SK-N-SH treated with all-trans-retinoic acid at 6 μM for 48 hours (cell line): ENCODE measurements around the gene MINK1.

Experiments
- ATAC-seq: fragments of 200-7000 bp; cut with Tn5 transposase; 3 replicates; pipeline ENCODE4 v1.9.1; 2020; ENCODE audit warnings: mild to moderate bottlenecking, moderate library complexity
- ARNTL ChIP-seq: fragments of 450-650 bp; formaldehyde crosslinking; IDR thresholded peaks from 2 replicates; pipeline ENCODE4 v1.5.0; 2020; ENCODE audit warnings: low read depth, mild to moderate bottlenecking, moderate library complexity, borderline replicate concordance
- BACH2 ChIP-seq: fragments of 250-450 bp; sonication (Bioruptor Pico); IDR thresholded peaks from 2 replicates; pipeline ENCODE4 v1.9.0; 2021; ENCODE audit warnings: mild to moderate bottlenecking, borderline replicate concordance
- CSDC2 ChIP-seq: fragments of 250-450 bp; sonication (Bioruptor Pico); IDR thresholded peaks from 2 replicates; pipeline ENCODE4 v1.5.0; 2020; ENCODE audit warnings: mild to moderate bottlenecking, moderate library complexity
- ESRRG ChIP-seq: fragments of 250-450 bp; sonication (Bioruptor Pico); IDR thresholded peaks from 2 replicates; pipeline ENCODE4 v1.6.1; 2021; ENCODE audit warnings: mild to moderate bottlenecking
- GLIS3 ChIP-seq: fragments of 250-450 bp; sonication (Bioruptor Pico); IDR thresholded peaks from 2 replicates; pipeline ENCODE4 v1.5.0; 2020; ENCODE audit warnings: mild to moderate bottlenecking, moderate library complexity
- ISL1 ChIP-seq: fragments of 250-450 bp; sonication (Bioruptor Pico); IDR thresholded peaks from 2 replicates; pipeline ENCODE4 v2.1.2; 2022; ENCODE audit warnings: mild to moderate bottlenecking, moderate library complexity
- OSR1 ChIP-seq: fragments of 250-450 bp; sonication (Bioruptor Pico); IDR thresholded peaks from 2 replicates; pipeline ENCODE4 v1.8.0; 2022; ENCODE audit warnings: moderate library complexity, mild to moderate bottlenecking, inconsistent platforms
- PPARA ChIP-seq: fragments of 250-450 bp; sonication (Bioruptor Pico); IDR thresholded peaks from 2 replicates; pipeline ENCODE4 v1.5.0; 2020; ENCODE audit warnings: mild to moderate bottlenecking, borderline replicate concordance
- SNAI2 ChIP-seq: fragments of 250-450 bp; sonication (Bioruptor Pico); IDR thresholded peaks from 2 replicates; pipeline ENCODE4 v1.5.0; 2020; ENCODE audit warnings: mild to moderate bottlenecking, moderate library complexity
- TCF4 ChIP-seq: fragments of 250-450 bp; sonication (Bioruptor Pico); IDR thresholded peaks from 2 replicates; pipeline ENCODE4 v1.8.0; 2021; ENCODE audit warnings: mild to moderate bottlenecking, moderate library complexity, borderline replicate concordance
- TOX ChIP-seq: fragments of 250-450 bp; sonication (Bioruptor Pico); IDR thresholded peaks from 2 replicates; pipeline ENCODE4 v1.8.0; 2021; ENCODE audit warnings: mild to moderate bottlenecking, moderate library complexity, borderline replicate concordance
- ZC3H10 ChIP-seq: fragments of 250-450 bp; sonication (Bioruptor Pico); IDR thresholded peaks from 2 replicates; pipeline ENCODE4 v1.5.1; 2021; ENCODE audit warnings: mild to moderate bottlenecking, moderate library complexity
- ZFP3 ChIP-seq: fragments of 250-450 bp; sonication (Bioruptor Pico); IDR thresholded peaks from 2 replicates; pipeline ENCODE4 v1.5.0; 2020; ENCODE audit warnings: mild to moderate bottlenecking, moderate library complexity
- ZFP30 ChIP-seq: fragments of 450-650 bp; formaldehyde crosslinking; IDR thresholded peaks from 2 replicates; pipeline ENCODE4 v1.5.0; 2022; ENCODE audit warnings: mild to moderate bottlenecking, moderate library complexity
- ZNF565 ChIP-seq: fragments of 450-650 bp; formaldehyde crosslinking; conservative IDR thresholded peaks from 2 replicates; pipeline ENCODE4 v1.5.0; 2020; ENCODE audit warnings: low read depth, mild to moderate bottlenecking, moderate library complexity
- TF ChIP-seq, protein P1 (sequence below): fragments of 250-450 bp; sonication (Bioruptor Pico); IDR thresholded peaks from 2 replicates; pipeline ENCODE4 v1.5.0; 2020; ENCODE audit warnings: mild to moderate bottlenecking, moderate library complexity
- TF ChIP-seq, protein P2 (sequence below): fragments of 250-450 bp; sonication (Bioruptor Pico); IDR thresholded peaks from 2 replicates; pipeline ENCODE4 v1.5.1; 2021; ENCODE audit warnings: mild to moderate bottlenecking, moderate library complexity
- TF ChIP-seq, protein P3 (sequence below): fragments of 250-450 bp; sonication (Bioruptor Pico); IDR thresholded peaks from 2 replicates; pipeline ENCODE4 v1.8.0; 2020; ENCODE audit warnings: mild to moderate bottlenecking, moderate library complexity, borderline replicate concordance
- TF ChIP-seq, protein P4 (sequence below): fragments of 250-450 bp; sonication (Bioruptor Pico); IDR thresholded peaks from 2 replicates; pipeline ENCODE4 v1.8.0; 2021; ENCODE audit warnings: low read depth, mild to moderate bottlenecking, moderate library complexity, borderline replicate concordance

The MINK1 gene

DNA sequence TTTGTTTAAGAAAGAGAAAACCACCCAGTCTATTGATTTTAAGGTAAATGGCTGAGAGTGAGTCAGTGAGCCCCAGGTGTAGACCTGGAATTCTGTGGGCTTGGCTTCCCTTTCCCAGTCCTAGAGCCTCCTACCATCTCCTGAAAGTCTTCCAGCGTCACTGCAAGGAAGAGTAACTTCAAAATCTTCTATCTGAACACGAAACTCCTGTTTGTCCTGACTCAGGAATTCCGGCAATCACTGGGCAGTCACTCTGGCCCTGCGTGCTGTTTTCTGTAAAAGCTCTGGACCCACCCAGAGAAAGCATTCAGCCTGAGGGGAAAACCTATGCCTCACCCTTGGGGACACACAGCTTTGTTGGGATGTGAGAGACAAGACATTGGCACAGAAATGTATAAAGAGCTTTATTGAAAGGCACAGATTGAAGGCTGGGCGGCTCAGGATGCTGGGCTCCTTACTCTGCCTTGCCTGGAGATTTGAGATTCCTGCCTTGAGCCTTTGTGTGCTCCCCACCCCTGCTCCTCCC is 15.9 kb downstream of the MINK1 start:
- TF ChIP-seq ZNF565 (CRISPR knock-in tag) (no peak), CSDC2 (CRISPR knock-in tag) (no peak), SNAI2 (CRISPR knock-in tag) (no peak), PPARA (CRISPR knock-in tag) (no peak), ZFP30 (CRISPR knock-in tag) (no peak), ZFP3 (CRISPR knock-in tag) (no peak)
- TF ChIP-seq, protein P1, sequence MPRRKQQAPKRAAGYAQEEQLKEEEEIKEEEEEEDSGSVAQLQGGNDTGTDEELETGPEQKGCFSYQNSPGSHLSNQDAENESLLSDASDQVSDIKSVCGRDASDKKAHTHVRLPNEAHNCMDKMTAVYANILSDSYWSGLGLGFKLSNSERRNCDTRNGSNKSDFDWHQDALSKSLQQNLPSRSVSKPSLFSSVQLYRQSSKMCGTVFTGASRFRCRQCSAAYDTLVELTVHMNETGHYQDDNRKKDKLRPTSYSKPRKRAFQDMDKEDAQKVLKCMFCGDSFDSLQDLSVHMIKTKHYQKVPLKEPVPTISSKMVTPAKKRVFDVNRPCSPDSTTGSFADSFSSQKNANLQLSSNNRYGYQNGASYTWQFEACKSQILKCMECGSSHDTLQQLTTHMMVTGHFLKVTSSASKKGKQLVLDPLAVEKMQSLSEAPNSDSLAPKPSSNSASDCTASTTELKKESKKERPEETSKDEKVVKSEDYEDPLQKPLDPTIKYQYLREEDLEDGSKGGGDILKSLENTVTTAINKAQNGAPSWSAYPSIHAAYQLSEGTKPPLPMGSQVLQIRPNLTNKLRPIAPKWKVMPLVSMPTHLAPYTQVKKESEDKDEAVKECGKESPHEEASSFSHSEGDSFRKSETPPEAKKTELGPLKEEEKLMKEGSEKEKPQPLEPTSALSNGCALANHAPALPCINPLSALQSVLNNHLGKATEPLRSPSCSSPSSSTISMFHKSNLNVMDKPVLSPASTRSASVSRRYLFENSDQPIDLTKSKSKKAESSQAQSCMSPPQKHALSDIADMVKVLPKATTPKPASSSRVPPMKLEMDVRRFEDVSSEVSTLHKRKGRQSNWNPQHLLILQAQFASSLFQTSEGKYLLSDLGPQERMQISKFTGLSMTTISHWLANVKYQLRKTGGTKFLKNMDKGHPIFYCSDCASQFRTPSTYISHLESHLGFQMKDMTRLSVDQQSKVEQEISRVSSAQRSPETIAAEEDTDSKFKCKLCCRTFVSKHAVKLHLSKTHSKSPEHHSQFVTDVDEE (CRISPR knock-in tag) = no peak
- ATAC-seq = no peak

DNA sequence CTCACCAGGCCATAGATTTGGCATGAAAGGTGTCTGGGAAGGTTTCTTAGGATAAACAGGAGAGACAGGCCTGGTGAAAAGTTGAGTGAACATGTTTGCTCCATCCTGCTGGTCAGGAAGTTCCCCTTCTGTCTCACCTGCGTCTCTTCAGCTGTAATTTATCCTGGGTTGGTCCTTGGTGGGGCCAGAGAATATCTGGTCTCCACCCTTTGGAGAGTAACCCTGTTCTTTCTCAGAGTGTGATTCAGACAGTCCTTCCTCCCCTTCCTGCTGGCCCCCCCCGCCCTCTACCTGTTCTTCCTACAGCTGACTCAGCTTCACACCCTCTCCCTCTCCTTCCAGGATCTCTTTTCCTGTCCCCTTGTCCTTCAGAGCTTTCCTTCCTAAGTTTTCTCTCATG is 17.1 kb downstream of the MINK1 start:
- no peak for ATAC-seq
- TF ChIP-seq PPARA (CRISPR knock-in tag) (no peak), ZFP3 (CRISPR knock-in tag) (no peak), CSDC2 (CRISPR knock-in tag) (no peak), TCF4 (CRISPR knock-in tag) (no peak), ZC3H10 (no peak), BACH2 (CRISPR knock-in tag) (no peak), OSR1 (CRISPR knock-in tag) (no peak), TOX (CRISPR knock-in tag) (no peak), ARNTL (CRISPR knock-in tag) (no peak), ESRRG (CRISPR knock-in tag) (no peak), GLIS3 (no peak), ZNF565 (CRISPR knock-in tag) (no peak), ZFP30 (CRISPR knock-in tag) (no peak), SNAI2 (CRISPR knock-in tag) (no peak), ISL1 (no peak)
- TF ChIP-seq, protein P2, sequence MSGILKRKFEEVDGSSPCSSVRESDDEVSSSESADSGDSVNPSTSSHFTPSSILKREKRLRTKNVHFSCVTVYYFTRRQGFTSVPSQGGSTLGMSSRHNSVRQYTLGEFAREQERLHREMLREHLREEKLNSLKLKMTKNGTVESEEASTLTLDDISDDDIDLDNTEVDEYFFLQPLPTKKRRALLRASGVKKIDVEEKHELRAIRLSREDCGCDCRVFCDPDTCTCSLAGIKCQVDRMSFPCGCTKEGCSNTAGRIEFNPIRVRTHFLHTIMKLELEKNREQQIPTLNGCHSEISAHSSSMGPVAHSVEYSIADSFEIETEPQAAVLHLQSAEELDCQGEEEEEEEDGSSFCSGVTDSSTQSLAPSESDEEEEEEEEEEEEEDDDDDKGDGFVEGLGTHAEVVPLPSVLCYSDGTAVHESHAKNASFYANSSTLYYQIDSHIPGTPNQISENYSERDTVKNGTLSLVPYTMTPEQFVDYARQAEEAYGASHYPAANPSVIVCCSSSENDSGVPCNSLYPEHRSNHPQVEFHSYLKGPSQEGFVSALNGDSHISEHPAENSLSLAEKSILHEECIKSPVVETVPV (CRISPR knock-in tag) = no peak
- TF ChIP-seq, protein P1 (CRISPR knock-in tag) = no peak
- TF ChIP-seq, protein P3, sequence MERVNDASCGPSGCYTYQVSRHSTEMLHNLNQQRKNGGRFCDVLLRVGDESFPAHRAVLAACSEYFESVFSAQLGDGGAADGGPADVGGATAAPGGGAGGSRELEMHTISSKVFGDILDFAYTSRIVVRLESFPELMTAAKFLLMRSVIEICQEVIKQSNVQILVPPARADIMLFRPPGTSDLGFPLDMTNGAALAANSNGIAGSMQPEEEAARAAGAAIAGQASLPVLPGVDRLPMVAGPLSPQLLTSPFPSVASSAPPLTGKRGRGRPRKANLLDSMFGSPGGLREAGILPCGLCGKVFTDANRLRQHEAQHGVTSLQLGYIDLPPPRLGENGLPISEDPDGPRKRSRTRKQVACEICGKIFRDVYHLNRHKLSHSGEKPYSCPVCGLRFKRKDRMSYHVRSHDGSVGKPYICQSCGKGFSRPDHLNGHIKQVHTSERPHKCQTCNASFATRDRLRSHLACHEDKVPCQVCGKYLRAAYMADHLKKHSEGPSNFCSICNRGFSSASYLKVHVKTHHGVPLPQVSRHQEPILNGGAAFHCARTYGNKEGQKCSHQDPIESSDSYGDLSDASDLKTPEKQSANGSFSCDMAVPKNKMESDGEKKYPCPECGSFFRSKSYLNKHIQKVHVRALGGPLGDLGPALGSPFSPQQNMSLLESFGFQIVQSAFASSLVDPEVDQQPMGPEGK (CRISPR knock-in tag) = no peak
- TF ChIP-seq, protein P4, sequence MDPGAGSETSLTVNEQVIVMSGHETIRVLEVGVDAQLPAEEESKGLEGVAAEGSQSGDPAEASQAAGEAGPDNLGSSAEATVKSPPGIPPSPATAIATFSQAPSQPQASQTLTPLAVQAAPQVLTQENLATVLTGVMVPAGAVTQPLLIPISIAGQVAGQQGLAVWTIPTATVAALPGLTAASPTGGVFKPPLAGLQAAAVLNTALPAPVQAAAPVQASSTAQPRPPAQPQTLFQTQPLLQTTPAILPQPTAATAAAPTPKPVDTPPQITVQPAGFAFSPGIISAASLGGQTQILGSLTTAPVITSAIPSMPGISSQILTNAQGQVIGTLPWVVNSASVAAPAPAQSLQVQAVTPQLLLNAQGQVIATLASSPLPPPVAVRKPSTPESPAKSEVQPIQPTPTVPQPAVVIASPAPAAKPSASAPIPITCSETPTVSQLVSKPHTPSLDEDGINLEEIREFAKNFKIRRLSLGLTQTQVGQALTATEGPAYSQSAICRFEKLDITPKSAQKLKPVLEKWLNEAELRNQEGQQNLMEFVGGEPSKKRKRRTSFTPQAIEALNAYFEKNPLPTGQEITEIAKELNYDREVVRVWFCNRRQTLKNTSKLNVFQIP = no peak

DNA sequence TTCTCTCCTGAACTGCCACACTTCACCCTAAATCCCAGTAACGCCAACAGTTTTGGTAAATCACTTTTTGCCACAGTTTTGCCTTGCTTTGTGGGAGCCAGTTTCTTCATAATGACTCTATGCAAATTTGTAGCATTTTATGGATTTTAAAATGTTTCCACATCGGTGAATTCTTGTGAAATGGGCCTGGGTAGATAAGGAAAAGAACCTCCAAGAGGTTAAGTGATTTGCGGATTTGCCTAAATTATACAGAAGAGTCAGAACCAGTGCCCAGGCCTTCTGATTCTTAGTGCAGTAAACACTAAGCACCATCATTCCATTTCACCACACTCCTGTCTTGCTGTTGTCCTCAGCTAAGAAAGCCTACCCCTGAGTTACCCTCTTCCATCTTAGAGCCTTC is 17.9 kb downstream of the MINK1 start:
- TF ChIP-seq SNAI2 (CRISPR knock-in tag) = no peak
- no peak for TF ChIP-seq ESRRG (CRISPR knock-in tag)
- TF ChIP-seq, protein P3 (CRISPR knock-in tag) = no peak
- no peak for TF ChIP-seq ZC3H10

More for the DNA sequence above, 17.9 kb downstream of the MINK1 start:
- ATAC-seq = no peak
